Measurements from ENCODE around the gene CPT1A.

- TF ChIP-seq CTCF (IDR thresholded peaks at IDR 0.05) (peak; percentile 43 to 57 (median 46)), EP300 (IDR thresholded peaks at IDR 0.05) (no peak), POLR2A (IDR thresholded peaks at IDR 0.05) (no peak), POLR2AphosphoS5 (IDR thresholded peaks at IDR 0.05) (peak in 1 of 4 donors; percentile 33)
Measured at GRCh38 chr11:68843703-68844312, 2.1 kb upstream of the CPT1A start.

Data from sigmoid colon (tissue), 4 donors.